Activated T-cell treated with anti-CD3 and anti-CD28 coated beads, Interleukin-2, amount 50 U/mL, for 24 hours (primary cell): ENCODE data around the gene MAPK12.
A peak's percentile ranks its signal among the peaks of the same experiment; 100 is the strongest.
"Not testable (repeated sequence)": the region's sequence is repeated elsewhere in the genome, so short reads cannot be mapped to it uniquely, and the experiment has no call there.

Experiments
- DNase-seq: peaks from one replicate; pipeline ENCODE4 v3.0.0-alpha.2; 2020
- H3K27ac Mint-ChIP-seq: 2 replicates; pipeline ENCODE4 v1.8.0; 2020; ENCODE audit warnings: mild to moderate bottlenecking, mixed read lengths
- H3K27me3 Mint-ChIP-seq: 2 replicates; pipeline ENCODE4 v1.8.0; 2020; ENCODE audit warnings: mixed read lengths
- H3K36me3 Mint-ChIP-seq: 2 replicates; pipeline ENCODE4 v1.8.0; 2020; ENCODE audit warnings: low read depth, mixed read lengths
- H3K4me1 Mint-ChIP-seq: 2 replicates; pipeline ENCODE4 v1.8.0; 2020; ENCODE audit warnings: low read depth, mixed read lengths
- H3K4me3 Mint-ChIP-seq: 2 replicates; pipeline ENCODE4 v1.8.0; 2020; ENCODE audit warnings: mild to moderate bottlenecking, moderate library complexity, mixed read lengths
- H3K9me3 Mint-ChIP-seq: 2 replicates; pipeline ENCODE4 v1.8.0; 2020; ENCODE audit warnings: mixed read lengths

Gene MAPK12

DNA sequence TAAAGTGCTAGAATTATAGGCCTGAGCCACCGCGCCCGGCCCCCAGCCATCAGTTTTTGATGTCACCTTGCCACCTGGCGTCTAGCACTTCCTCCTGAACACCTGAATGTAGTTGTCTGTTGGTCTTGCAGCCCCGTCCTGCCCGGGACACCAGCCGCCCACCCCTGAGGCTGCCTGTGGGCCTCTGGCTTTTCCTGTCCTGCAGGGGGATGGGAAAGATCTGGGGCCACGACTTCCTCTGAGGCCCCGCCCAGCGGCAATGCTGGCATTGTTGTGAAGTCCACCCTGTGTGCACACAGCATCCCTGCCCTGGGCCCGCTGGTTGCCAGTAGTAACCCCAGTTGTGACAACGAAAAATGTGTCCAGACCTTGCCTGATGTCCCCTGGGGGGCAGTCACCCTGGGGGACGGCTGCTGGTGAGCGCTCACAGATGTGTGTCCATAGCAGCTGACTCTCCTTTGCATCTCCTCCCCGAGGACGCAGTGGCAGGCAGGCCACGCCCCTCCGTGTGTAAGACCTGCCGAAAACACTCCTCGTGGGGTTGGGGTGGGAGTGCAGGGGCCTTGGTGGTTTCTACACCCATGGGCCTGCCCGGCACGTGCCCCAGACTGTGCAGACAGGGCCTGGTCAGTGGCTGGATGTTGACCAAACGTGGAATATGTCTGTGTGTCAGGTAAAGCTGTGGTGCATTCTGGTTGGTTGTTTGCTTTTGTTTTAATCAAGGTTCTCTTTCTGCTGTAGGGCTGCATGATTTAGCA, 53.9 kb downstream of the MAPK12 start:
- Mint-ChIP-seq H3K4me3 (no peak overlapping the region), H3K9me3 (no peaks in the 10 kb centered on the region), H3K4me1 (peaks cover 32% of the 10 kb centered on the region), H3K27ac (peak overlapping the region; percentile 47), H3K27me3 (no peaks in the 10 kb centered on the region), H3K36me3 (peaks cover 80% of the 10 kb centered on the region)
- no peak for DNase-seq

DNA sequence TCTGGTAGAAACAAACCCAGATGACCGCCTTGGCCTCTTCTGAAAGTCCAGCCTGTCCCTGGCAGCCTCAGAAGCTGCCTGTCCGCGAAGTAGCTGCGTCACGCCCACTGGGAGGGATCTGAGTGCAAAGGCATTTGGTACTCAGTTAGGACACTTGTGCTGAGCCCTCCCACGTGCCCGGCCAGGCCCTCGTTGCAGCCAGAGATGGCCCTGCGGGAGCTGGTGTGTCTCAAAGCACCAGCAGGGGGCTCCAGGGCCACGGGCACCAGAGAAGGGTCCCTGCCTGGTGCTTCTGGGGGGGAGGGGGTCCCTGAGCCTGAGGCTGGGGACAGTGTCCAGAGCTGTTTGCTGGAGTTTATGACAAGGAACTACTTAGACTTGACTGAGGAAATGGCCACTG, 54.9 kb downstream of the MAPK12 start:
- Mint-ChIP-seq H3K27ac (peak overlapping the region; percentile 44), H3K4me1 (peaks cover 38% of the 10 kb centered on the region), H3K4me3 (no peak overlapping the region), H3K36me3 (peaks cover 80% of the 10 kb centered on the region), H3K9me3 (no peaks in the 10 kb centered on the region), H3K27me3 (no peaks in the 10 kb centered on the region)
- peak; percentile 37 for DNase-seq

DNA sequence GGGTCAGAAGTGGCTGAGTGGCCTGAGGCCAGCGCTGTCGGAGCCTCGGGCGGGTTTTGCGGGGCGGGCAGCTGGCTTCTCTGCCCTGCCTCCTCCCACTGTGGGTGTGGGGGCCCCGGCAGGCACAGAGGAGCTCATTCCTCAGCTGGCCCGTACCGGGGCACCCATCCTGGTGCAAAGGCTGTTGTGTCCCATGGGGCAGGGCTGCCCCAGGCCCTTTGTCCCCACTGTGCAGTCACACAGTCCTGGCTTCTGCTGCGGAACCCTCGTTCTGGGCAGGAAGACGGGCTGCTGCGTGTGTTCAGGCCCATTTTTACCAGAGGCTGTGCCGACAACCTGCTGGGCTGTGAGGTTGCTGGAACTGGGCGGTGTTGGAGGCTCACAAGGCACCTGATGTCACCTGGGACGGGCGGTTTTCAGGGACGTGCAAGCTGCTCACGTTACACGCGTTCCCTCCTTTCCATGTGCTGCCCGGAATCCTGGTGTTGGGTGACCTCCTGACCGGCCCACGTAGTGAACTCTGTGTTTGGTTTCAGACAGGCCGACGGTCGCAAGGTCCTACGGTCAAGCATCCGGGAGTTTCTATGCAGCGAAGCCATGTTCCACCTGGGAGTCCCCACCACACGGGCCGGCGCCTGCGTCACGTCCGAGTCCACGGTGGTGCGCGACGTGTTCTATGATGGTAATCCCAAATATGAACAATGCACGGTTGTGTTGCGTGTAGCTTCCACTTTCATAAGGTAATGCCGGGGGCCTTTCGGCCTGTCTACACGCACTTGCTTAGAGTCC, 55.5 kb downstream of the MAPK12 start:
- no peak for DNase-seq
- Mint-ChIP-seq H3K4me1 (peaks cover 35% of the 10 kb centered on the region), H3K27me3 (no peaks in the 10 kb centered on the region), H3K36me3 (peaks cover 76% of the 10 kb centered on the region), H3K9me3 (no peaks in the 10 kb centered on the region), H3K4me3 (no peak overlapping the region), H3K27ac (peak overlapping the region; percentile 44)

DNA sequence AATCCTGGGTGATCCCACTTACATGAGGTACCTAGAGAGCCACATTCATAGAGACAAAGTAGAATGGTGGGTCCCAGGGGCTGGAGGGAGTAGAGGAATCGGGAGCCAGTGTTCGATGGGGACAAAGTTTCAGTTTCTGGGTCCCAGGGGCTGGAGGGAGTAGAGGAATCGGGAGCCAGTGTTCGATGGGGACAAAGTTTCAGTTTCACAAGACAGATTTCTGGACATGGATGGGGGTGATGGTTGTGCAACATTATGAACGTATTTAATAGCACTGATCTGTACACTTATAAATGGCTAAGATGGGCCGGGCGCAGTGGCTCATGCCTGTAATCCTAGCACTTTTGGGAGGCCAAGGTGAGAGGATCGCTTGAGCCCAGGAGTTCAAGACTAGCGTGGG, 56.5 kb downstream of the MAPK12 start:
- H3K4me3 Mint-ChIP-seq, H3K27ac Mint-ChIP-seq, DNase-seq, H3K27me3 Mint-ChIP-seq, H3K9me3 Mint-ChIP-seq: not testable (repeated sequence)
- peaks cover 35% of the 10 kb centered on the region for H3K4me1 Mint-ChIP-seq
- H3K36me3 Mint-ChIP-seq: peaks cover 66% of the 10 kb centered on the region

DNA sequence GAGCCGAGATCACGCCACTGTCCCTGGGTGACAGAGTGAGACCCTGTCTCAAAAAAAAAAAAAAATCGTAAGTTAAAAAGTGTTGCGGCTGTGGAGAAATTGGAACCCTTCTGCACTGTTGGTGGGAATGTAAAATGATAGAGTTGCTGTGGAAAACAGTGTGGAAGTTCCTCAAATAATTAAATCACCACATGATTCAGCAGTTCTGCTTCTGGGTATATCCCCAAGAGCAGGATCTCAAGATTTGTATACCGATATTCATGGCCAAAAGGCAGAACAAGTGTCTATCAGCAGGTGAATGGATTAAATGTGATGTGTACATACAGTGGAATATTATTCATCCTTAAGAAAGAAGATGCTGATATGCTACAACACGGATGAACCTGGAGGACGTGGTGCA, 56.9 kb downstream of the MAPK12 start:
- no peak overlapping the region for H3K4me3 Mint-ChIP-seq
- no peaks in the 10 kb centered on the region for H3K27me3 Mint-ChIP-seq
- peaks cover 36% of the 10 kb centered on the region for H3K4me1 Mint-ChIP-seq
- H3K27ac Mint-ChIP-seq: no peak overlapping the region
- DNase-seq: no peak
- no peaks in the 10 kb centered on the region for H3K9me3 Mint-ChIP-seq
- peaks cover 63% of the 10 kb centered on the region for H3K36me3 Mint-ChIP-seq

DNA sequence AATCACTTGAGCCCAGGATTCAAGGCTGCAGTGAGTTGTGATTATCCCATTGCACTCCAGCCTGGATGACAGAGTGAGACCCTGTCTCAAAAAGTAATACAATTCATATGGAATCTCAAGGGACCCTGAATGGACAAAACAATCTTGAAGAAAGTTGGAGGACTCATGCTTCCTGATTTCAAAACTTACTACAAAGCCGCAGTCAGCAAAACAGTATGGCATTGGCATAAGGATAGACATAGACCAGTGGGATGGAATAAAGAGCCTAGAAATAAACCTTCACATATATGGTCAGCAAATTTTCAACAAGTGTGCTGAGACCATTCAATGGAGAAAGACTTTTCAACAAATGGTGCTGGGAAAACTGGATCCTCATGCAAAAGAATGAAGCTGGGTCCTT, 58.2 kb downstream of the MAPK12 start:
- Mint-ChIP-seq H3K27ac (peak overlapping the region; percentile 5), H3K36me3 (peaks cover 65% of the 10 kb centered on the region), H3K9me3 (no peaks in the 10 kb centered on the region), H3K27me3 (no peaks in the 10 kb centered on the region), H3K4me3 (no peak overlapping the region), H3K4me1 (peaks cover 39% of the 10 kb centered on the region)
- no peak for DNase-seq
